Cardiac septum (tissue), 1 donor: ENCODE measurements around the gene ZBTB43. TPM values are rescaled to one million over a fixed set of nuclear protein-coding genes. Genes with fewer than 3 reads are reported as not detected.

ENCODE experiments used
- DNase-seq: peaks from one replicate; pipeline ENCODE4 v3.0.0-alpha.2; 2020; ENCODE audit warnings: low spot score
- intact Hi-C: fragments of 100-400 bp; cut with DNase I; formaldehyde crosslinking; loops from one replicate; pipeline ENCODE4 v1.14.0; 2022
- total RNA-seq: library from RNA; stranded (reverse); fragmentation: NEBNext Ultra II Directional; extraction: Animal tissue kit (Norgen Biotek cat#: 25700); gene quantifications from one replicate; pipeline ENCODE4 v1.2.1, GENCODE V29; 2021
- donor health status: DM: no; HTN: no; CAD: no.

The ZBTB43 gene
- total RNA-seq, 1 donor from 2014 or later: 38.9 TPM

GRCh38 chr9:126877418-126877817 is 72.6 kb downstream of the ZBTB43 start:
- intact Hi-C loops: no loop called here
- DNase-seq: no peak

DNA sequence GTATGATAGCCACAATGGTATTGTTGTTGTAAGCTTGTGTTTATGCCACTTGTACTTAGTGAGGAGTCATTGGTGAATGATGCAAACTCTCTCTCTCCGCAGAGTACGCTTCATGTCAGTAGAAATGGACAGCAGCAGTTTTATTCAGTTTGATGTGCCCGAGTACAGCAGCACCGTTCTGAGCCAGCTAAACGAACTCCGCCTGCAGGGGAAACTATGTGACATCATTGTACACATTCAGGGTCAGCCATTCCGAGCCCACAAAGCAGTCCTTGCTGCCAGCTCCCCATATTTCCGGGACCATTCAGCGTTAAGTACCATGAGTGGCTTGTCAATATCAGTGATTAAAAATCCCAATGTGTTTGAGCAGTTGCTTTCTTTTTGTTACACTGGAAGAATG is 74.4 kb downstream of the ZBTB43 start:
- no peak for DNase-seq
- intact Hi-C loops: no loop called here

GRCh38 chr9:126880226-126880946 is 75.5 kb downstream of the ZBTB43 start:
- intact Hi-C loops: no loop called here
- no peak for DNase-seq

DNA sequence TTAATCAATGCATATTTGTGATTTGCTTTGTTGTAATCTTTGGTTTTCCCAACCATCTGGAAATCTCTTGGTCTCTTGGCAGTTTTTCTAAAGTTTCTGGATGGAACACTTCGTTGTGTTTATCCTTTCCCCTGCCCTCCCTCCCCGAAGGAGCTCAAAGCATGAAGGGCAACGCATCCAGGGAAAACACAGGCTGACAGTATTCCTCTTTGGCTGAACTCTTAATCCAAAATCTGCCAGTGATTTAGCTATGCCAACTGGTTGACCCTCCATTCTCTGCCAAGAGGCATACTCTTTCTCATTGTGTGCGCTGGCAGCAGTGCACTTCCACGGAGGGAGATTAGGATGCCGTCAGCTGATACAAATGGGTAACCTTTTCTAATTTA is 76.1 kb downstream of the ZBTB43 start:
- no peak for DNase-seq
- intact Hi-C loops: no loop called here

GRCh38 chr9:126882746-126883145 is 77.9 kb downstream of the ZBTB43 start:
- intact Hi-C loops: no loop called here

DNA sequence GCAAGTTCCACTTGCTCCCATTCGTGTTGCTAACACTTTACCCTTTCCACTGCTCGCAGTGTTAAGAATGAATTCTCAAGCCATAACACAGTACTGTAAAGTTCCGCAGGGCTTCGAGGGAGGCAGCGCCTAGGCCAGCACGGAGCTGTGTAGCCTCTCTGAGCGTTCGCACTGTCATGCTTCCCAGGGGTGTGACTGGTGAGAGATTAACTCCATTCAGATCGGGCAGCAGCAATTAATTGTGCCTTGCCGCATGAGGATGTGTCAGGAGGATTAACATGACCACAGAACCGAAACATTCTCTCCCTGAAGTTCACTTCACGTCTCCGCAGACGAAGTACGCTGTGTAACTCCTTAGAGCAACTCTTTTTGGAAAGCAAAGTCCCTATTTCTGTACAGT is 78.8 kb downstream of the ZBTB43 start:
- no peak for DNase-seq
- intact Hi-C loops: no loop called here

More at GRCh38 chr9:126882746-126883145, 77.9 kb downstream of the ZBTB43 start:
- no peak for DNase-seq

DNA sequence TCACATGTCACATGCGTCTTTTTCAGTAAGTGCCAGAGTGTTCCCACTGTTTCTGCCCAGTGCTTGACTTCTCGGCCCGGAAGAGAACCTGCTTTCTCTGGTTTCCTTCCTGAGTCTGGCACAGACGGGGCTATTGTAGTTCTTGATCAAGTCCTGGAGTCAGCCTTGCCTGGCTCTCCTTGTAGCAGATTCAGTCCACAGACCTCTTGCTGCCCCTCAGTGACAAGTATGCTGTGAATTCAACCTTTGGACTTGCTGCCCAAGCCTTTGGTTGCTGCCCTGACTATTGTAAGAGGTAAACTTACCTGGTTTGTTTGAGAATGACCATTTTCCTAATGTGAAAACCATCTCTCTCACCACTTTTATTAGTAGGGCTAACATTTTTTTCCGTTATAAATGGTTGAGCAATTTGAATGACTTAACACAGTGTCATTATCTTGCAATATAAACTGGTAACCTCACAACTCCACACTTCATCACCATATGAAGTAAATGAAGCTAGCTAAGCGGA is 80.3 kb downstream of the ZBTB43 start:
- DNase-seq: no peak
- intact Hi-C loops: no loop called here

DNA sequence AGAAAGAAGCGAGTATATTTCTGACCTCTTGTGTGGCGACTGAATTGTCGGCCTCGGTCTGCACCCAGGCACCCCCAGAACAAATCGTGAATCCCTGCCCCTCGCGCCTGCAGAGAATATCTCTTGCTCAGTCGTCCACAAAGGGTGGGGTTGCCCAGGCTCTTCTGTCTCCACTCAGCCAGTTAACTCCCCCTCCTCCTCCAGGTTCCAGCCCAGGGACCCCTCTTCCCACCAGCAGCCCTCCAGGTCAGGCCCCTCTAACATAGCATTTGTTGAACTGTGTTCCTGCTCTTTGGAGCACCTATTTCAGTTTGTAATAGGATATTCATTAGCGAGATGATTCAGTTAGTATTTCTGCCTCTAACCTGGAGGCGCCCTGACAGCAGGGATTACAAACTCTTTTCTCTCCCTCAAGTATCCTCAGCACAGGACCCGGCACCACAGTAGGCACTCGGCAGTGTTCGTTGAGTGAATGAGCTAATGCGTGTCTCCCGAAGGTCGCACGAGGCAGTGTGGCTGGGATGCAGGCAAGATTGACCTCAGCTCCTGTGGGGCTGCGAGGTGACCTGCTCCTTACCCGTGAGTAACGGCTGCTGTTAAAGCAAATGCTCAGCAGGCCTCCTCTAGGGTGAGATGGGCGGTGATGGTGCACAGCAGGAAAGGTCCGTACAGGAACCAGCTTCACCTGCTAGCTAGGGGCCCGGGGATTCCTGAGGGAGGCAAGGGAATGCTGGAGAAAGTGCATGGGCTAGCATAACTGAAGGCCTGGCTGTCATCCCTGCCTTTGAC is 81.4 kb downstream of the ZBTB43 start:
- no peak for DNase-seq

DNA sequence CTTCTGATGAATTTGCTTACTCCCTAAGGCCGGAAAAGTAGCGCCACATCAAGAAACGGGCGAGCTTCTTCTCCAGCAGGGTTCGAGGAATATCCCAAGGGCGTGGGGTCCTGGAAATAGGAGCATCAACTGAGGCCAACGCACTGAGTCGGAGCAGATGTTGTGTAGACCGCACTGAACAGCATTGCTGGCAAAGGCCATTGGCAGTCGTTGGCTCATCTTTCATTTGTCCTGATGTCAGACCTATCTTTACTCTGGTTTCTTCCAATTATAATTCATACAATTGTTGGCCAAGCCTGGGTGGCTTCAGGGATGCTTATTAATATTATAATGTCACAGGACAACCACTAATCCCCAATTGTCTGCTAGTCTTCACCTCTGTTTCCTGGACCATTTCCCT is 82.1 kb downstream of the ZBTB43 start:
- intact Hi-C loops: no loop called here
- no peak for DNase-seq

More for the DNA sequence above, 81.4 kb downstream of the ZBTB43 start:
- intact Hi-C loops: no loop called here

Other genes starting within 250 kb of the ZBTB43 start
- 0.62 TPM for gene LMX1B, start 191.1 kb upstream of the ZBTB43 start, total RNA-seq
- gene ZBTB34, start 55.6 kb downstream of the ZBTB43 start, total RNA-seq: 5.7 TPM
- 21.8 TPM for gene RALGPS1, start 109.7 kb downstream of the ZBTB43 start, total RNA-seq